Ishikawa (cell line): Measurements from ENCODE around the gene GPAT3.

ENCODE experiments used
- CEBPB ChIP-seq: IDR thresholded peaks from 2 replicates; pipeline ENCODE4 v1.6.1; 2012
- CREB1 ChIP-seq: IDR thresholded peaks from 2 replicates; pipeline ENCODE4 v1.6.1; 2012; ENCODE audit warnings: low read depth
- FOXM1 ChIP-seq: IDR thresholded peaks from 2 replicates; pipeline ENCODE4 v1.6.1; 2012; ENCODE audit warnings: low read depth, borderline replicate concordance
- NFIC ChIP-seq: IDR thresholded peaks from 2 replicates; pipeline ENCODE4 v1.6.1; 2012
- RAD21 ChIP-seq: IDR thresholded peaks from 2 replicates; pipeline ENCODE4 v1.6.1; 2012; ENCODE audit warnings: low read depth
- REST ChIP-seq: IDR thresholded peaks from 2 replicates; pipeline ENCODE4 v1.6.1; 2012; ENCODE audit warnings: low read depth, mild to moderate bottlenecking
- TAF1 ChIP-seq: IDR thresholded peaks from 2 replicates; pipeline ENCODE4 v1.6.1; 2012; ENCODE audit warnings: low read depth, mild to moderate bottlenecking
- TCF12 ChIP-seq: IDR thresholded peaks from 2 replicates; pipeline ENCODE4 v1.6.1; 2012; ENCODE audit warnings: low read depth
- USF1 ChIP-seq: IDR thresholded peaks from 2 replicates; pipeline ENCODE4 v1.6.1; 2012
- YY1 ChIP-seq: IDR thresholded peaks from 2 replicates; pipeline ENCODE4 v1.6.1; 2012; ENCODE audit warnings: low read depth

GRCh38 chr4:83556006-83556707 lies 20.2 kb downstream of the GPAT3 start:
- TF ChIP-seq YY1, result no peak
- TF ChIP-seq REST, result no peak
- no peak for TF ChIP-seq TCF12
- TF ChIP-seq CEBPB, result no peak
- no peak for TF ChIP-seq USF1
- TF ChIP-seq FOXM1, result no peak
- TF ChIP-seq NFIC, result no peak
- TF ChIP-seq TAF1, result no peak
- TF ChIP-seq CREB1, result no peak
- no peak for TF ChIP-seq RAD21
